Nephron progenitor cell (in vitro differentiated cells): ENCODE results near the gene XPC.

ENCODE experiments used
- DNase-seq: peaks from one replicate; pipeline ENCODE4 v3.0.0; 2021
- H3K27ac Mint-ChIP-seq: 2 replicates; pipeline ENCODE4 v1.8.0; 2021; ENCODE audit warnings: mild to moderate bottlenecking, moderate library complexity, mixed read lengths
- H3K27me3 Mint-ChIP-seq: 2 replicates; pipeline ENCODE4 v1.8.0; 2021; ENCODE audit warnings: mild to moderate bottlenecking, low read depth, mixed read lengths; ENCODE audit not compliant: poor library complexity
- H3K36me3 Mint-ChIP-seq: 2 replicates; pipeline ENCODE4 v1.8.0; 2021; ENCODE audit warnings: low read depth, mixed read lengths
- H3K4me1 Mint-ChIP-seq: 2 replicates; pipeline ENCODE4 v1.8.0; 2021; ENCODE audit warnings: mixed read lengths
- H3K4me3 Mint-ChIP-seq: 2 replicates; pipeline ENCODE4 v1.8.0; 2021; ENCODE audit warnings: mild to moderate bottlenecking, moderate library complexity, mixed read lengths
- H3K9me3 Mint-ChIP-seq: 2 replicates; pipeline ENCODE4 v1.8.0; 2021; ENCODE audit warnings: mild to moderate bottlenecking, moderate library complexity, mixed read lengths
- CTCF ChIP-seq: fragments of 200-600 bp; sonication (generic); IDR thresholded peaks from 2 replicates; pipeline ENCODE4 v1.5.0; 2021; ENCODE audit warnings: antibody characterized with exemption

Gene XPC

GRCh38 chr3:14156843-14157561 is 21.4 kb downstream of the XPC start:
- Mint-ChIP-seq H3K27me3 (no peaks in the 10 kb centered on the region), H3K9me3 (peaks cover 13% of the 10 kb centered on the region), H3K4me3 (no peak overlapping the region), H3K4me1 (no peaks in the 10 kb centered on the region), H3K36me3 (peaks cover 90% of the 10 kb centered on the region), H3K27ac (peak overlapping the region; percentile 84)
- TF ChIP-seq CTCF = no peak
- DNase-seq = no peak

- peaks cover 82% of the 10 kb centered on the region for H3K36me3 Mint-ChIP-seq
- H3K4me3 Mint-ChIP-seq = no peak overlapping the region
- peaks cover 5% of the 10 kb centered on the region for H3K9me3 Mint-ChIP-seq
- H3K4me1 Mint-ChIP-seq = no peaks in the 10 kb centered on the region
- peak overlapping the region; percentile 18 for H3K27ac Mint-ChIP-seq
- H3K27me3 Mint-ChIP-seq = no peaks in the 10 kb centered on the region
- TF ChIP-seq CTCF = no peak
- DNase-seq = no peak
These were observed 22.2 kb downstream of the XPC start for GRCh38 chr3:14156201-14156600.

DNA sequence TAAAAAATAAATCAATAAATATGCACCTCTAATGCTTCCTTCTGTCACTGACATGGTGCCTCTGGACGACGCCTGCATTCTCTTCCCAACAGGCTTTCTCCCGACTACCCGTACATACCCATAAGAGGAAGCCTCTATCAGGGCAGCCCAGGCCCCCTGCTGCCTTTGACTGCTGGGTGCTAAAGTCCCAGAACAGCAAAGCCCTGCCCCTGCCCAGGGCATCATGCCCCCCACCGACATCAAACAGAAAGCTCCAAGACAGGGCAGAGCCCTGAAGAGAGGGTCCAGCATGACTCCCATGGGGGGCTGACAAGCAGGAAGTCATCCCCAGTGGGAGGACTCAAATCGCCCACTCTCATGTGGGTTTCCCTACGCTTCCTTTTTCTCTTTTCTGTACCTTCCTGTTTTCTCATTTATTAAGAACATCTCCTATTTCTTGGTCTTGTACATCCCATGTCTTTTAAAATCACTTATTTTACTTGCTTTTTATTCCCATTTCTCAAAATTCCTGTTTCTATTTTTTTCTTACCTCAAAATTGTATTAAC is 23.4 kb downstream of the XPC start:
- Mint-ChIP-seq H3K4me3 (no peak overlapping the region), H3K9me3 (no peaks in the 10 kb centered on the region), H3K36me3 (peaks cover 78% of the 10 kb centered on the region), H3K27ac (no peak overlapping the region), H3K27me3 (no peaks in the 10 kb centered on the region), H3K4me1 (no peaks in the 10 kb centered on the region)
- TF ChIP-seq CTCF = no peak
- no peak for DNase-seq

- H3K27ac Mint-ChIP-seq = peak overlapping the region; percentile 77
- DNase-seq = no peak
- no peaks in the 10 kb centered on the region for H3K27me3 Mint-ChIP-seq
- peaks cover 71% of the 10 kb centered on the region for H3K36me3 Mint-ChIP-seq
- H3K4me1 Mint-ChIP-seq = no peaks in the 10 kb centered on the region
- no peaks in the 10 kb centered on the region for H3K9me3 Mint-ChIP-seq
- no peak for TF ChIP-seq CTCF
- H3K4me3 Mint-ChIP-seq = no peak overlapping the region
These were observed 24.1 kb downstream of the XPC start for GRCh38 chr3:14154276-14154675.

GRCh38 chr3:14153663-14154062 is 24.7 kb downstream of the XPC start:
- H3K9me3 Mint-ChIP-seq = no peaks in the 10 kb centered on the region
- H3K4me3 Mint-ChIP-seq = no peak overlapping the region
- H3K27ac Mint-ChIP-seq = no peak overlapping the region
- H3K36me3 Mint-ChIP-seq = peaks cover 65% of the 10 kb centered on the region
- no peak for DNase-seq
- no peaks in the 10 kb centered on the region for H3K4me1 Mint-ChIP-seq
- H3K27me3 Mint-ChIP-seq = no peaks in the 10 kb centered on the region
- no peak for TF ChIP-seq CTCF

DNA sequence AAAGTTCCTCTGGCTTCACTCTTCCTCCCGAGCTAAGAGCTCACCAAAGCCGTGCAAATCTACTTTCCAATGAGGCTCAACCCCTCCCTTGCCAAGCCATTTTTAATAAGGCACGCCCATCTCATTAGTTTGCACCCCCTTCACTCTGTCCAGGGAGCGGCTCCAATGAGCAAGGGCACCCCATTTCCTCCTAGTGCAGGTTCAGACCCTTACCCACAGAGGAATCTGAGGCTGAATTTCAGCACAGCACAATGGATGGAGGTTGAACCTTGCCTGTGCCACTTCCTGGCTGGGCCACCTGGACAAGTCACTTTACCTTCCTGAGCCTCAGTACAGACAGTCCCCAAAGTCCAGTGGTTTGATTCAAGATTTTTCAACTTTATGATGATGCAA is 25.4 kb downstream of the XPC start:
- no peak overlapping the region for H3K4me3 Mint-ChIP-seq
- no peak for TF ChIP-seq CTCF
- H3K4me1 Mint-ChIP-seq = no peaks in the 10 kb centered on the region
- H3K27ac Mint-ChIP-seq = no peak overlapping the region
- DNase-seq = no peak
- no peaks in the 10 kb centered on the region for H3K27me3 Mint-ChIP-seq
- H3K36me3 Mint-ChIP-seq = peaks cover 58% of the 10 kb centered on the region
- H3K9me3 Mint-ChIP-seq = no peaks in the 10 kb centered on the region
